Mesenchymal stem cell (in vitro differentiated cells and primary cell): ENCODE measurements around the gene HOXB4.

ENCODE experiments used
- DNase-seq: peaks from one replicate; pipeline ENCODE4 v3.0.0-alpha.2; 2013
- H2AFZ ChIP-seq: one replicate; pipeline ENCODE4 v1.6.1; 2013; ENCODE audit warnings: low read depth, mild to moderate bottlenecking, control low read depth, inconsistent platforms, low read length, moderate library complexity
- H2AK5ac ChIP-seq: 2 replicates; pipeline ENCODE4 v1.6.1; 2013; ENCODE audit warnings: low read length, moderate library complexity, mild to moderate bottlenecking, inconsistent platforms; ENCODE audit not compliant: severe bottlenecking
- H2BK120ac ChIP-seq: one replicate; pipeline ENCODE4 v1.6.1; 2013; ENCODE audit warnings: low read depth, mild to moderate bottlenecking, inconsistent platforms, low read length, moderate library complexity
- H2BK12ac ChIP-seq, 2 experiments: one replicate each; pipeline ENCODE4 v1.6.1; 2013; ENCODE audit warnings: inconsistent platforms in 2 of 2, low read length in 2 of 2, mild to moderate bottlenecking in 2 of 2, moderate library complexity in 2 of 2, control low read depth in 1 of 2
- H2BK15ac ChIP-seq: one replicate; pipeline ENCODE4 v1.6.1; 2013; ENCODE audit warnings: mild to moderate bottlenecking, low read depth, inconsistent platforms; ENCODE audit not compliant: poor library complexity, severe bottlenecking
- H2BK5ac ChIP-seq: 2 replicates; pipeline ENCODE4 v1.6.1; 2013; ENCODE audit warnings: low read depth, mild to moderate bottlenecking, low read length, control low read depth, inconsistent platforms; ENCODE audit not compliant: poor library complexity, severe bottlenecking
- H3K14ac ChIP-seq, 2 experiments: one replicate each; pipeline ENCODE4 v1.6.1; 2013; ENCODE audit warnings: inconsistent platforms in 2 of 2, low read length in 2 of 2, control low read depth in 1 of 2, mild to moderate bottlenecking in 1 of 2, moderate library complexity in 1 of 2
- H3K18ac ChIP-seq, 2 experiments: one replicate each; pipeline ENCODE4 v1.6.1; 2013; ENCODE audit warnings: inconsistent platforms in 2 of 2, low read length in 2 of 2, control low read depth in 1 of 2, low read depth in 1 of 2, mild to moderate bottlenecking in 1 of 2
- H3K23ac ChIP-seq, 2 experiments: one replicate each; pipeline ENCODE4 v1.6.1; 2013; ENCODE audit warnings: inconsistent platforms in 2 of 2, low read length in 2 of 2, mild to moderate bottlenecking in 2 of 2, moderate library complexity in 2 of 2, control low read depth in 1 of 2
- H3K27ac ChIP-seq: 2 replicates; pipeline ENCODE4 v1.5.1; 2013; ENCODE audit warnings: mild to moderate bottlenecking, moderate library complexity, low read length, control low read depth, inconsistent platforms; ENCODE audit not compliant: poor library complexity, severe bottlenecking
- H3K27me3 ChIP-seq, 2 experiments: 2 replicates each; pipeline versions ENCODE4 v1.6.1 to v1.7.0; 2013; ENCODE audit warnings: low read length in 2 of 2, mild to moderate bottlenecking in 2 of 2, moderate library complexity in 2 of 2, control low read depth in 1 of 2, inconsistent platforms in 1 of 2; ENCODE audit not compliant: control insufficient read depth in 1 of 2, insufficient read depth in 1 of 2
- H3K36me3 ChIP-seq, 2 experiments: 2 replicates each; pipeline versions ENCODE4 v1.6.1 to v1.7.0; 2013; ENCODE audit warnings: low read length in 2 of 2, control low read depth in 1 of 2, inconsistent platforms in 1 of 2, low read depth in 1 of 2, mild to moderate bottlenecking in 1 of 2; ENCODE audit not compliant: insufficient read depth in 2 of 2, control insufficient read depth in 1 of 2
- H3K4ac ChIP-seq, 2 experiments: one replicate each; pipeline ENCODE4 v1.6.1; 2013; ENCODE audit warnings: inconsistent platforms in 2 of 2, low read length in 2 of 2, mild to moderate bottlenecking in 2 of 2, moderate library complexity in 2 of 2, control low read depth in 1 of 2, low read depth in 1 of 2
- H3K4me1 ChIP-seq: 2 replicates; pipeline ENCODE4 v1.6.1; 2013; ENCODE audit warnings: low read depth, low read length, control low read depth; ENCODE audit not compliant: control insufficient read depth, insufficient read depth
- H3K4me2 ChIP-seq: 2 replicates; pipeline ENCODE4 v1.6.1; 2013; ENCODE audit warnings: low read length, mild to moderate bottlenecking, inconsistent platforms; ENCODE audit not compliant: poor library complexity, severe bottlenecking
- H3K4me3 ChIP-seq, 2 experiments: 2 replicates each; pipeline versions ENCODE4 v1.5.1 to v1.7.0; 2013; ENCODE audit warnings: low read length in 2 of 2, mild to moderate bottlenecking in 2 of 2, control low read depth in 1 of 2, low read depth in 1 of 2; ENCODE audit not compliant: insufficient read depth in 1 of 2
- H3K79me1 ChIP-seq: replicated peaks from 2 replicates; pipeline ENCODE4 v1.6.1; 2013; ENCODE audit warnings: mild to moderate bottlenecking, control low read depth, low read length, inconsistent platforms; ENCODE audit not compliant: poor library complexity, severe bottlenecking
- H3K9ac ChIP-seq: 2 replicates; pipeline ENCODE4 v1.7.0; 2013; ENCODE audit warnings: mild to moderate bottlenecking, low read length, moderate library complexity
- H3K9me3 ChIP-seq: 2 replicates; pipeline ENCODE4 v1.7.0; 2013; ENCODE audit warnings: mild to moderate bottlenecking, low read length; ENCODE audit not compliant: control insufficient read depth
- H4K8ac ChIP-seq: one replicate; pipeline ENCODE4 v1.6.1; 2013; ENCODE audit warnings: inconsistent platforms, mild to moderate bottlenecking, low read length, moderate library complexity
- H4K91ac ChIP-seq: one replicate; pipeline ENCODE4 v1.6.1; 2013; ENCODE audit warnings: mild to moderate bottlenecking, low read length, inconsistent platforms
- WGBS: methylation state at CpG from one replicate; pipeline ENCODE4 v1.1.7; 2013; ENCODE audit warnings: mixed read lengths; 5-methylcytosine and 5-hydroxymethylcytosine counted together

HOXB4 gene

DNA sequence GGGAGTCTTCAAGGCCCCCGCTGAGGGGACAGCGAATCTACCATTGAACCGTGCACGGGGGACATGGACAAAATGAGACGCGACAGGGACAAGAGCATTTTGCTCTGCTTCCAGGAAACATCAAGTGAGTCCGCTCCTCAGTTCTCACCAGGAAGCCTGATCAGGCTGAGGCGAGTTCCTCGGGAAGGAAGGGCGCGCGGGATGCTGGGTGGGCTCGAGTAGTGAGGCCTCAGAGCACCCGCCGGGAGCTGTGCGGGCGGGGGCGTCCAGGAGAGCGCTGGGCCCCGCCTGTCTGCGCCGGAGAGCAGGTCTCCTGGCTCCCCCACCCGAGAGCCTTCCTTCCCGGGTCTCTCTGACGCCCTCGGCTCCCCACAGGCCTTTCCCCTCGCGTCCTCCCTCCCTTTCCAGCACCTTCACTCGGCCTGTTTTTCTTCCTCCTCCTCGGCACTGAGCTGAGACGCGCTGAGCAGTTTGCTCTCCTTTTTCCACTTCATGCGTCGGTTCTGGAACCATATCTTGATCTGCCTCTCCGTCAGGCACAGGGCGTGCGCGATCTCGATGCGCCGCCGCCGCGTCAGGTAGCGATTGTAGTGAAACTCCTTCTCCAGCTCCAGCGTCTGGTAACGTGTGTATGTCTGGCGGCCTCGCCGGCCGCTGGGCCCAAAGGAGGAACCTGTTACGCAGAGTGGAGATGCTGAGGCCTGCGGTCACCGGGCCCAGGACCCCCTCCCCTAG lies 18.0 kb upstream of the HOXB4 start:
- peak overlapping the region; percentile 73 for H3K4me2 ChIP-seq
- H4K8ac ChIP-seq = peak overlapping the region; percentile 77
- peak overlapping the region; percentile 35 to 87 for H3K4me3 ChIP-seq
- H3K4ac ChIP-seq = peak overlapping the region; percentile 57 to 84
- H4K91ac ChIP-seq = peak overlapping the region; percentile 52
- H2BK15ac ChIP-seq = peak overlapping the region; percentile 86
- H3K9ac ChIP-seq = peak overlapping the region; percentile 91
- no peak overlapping the region for H2AFZ ChIP-seq
- H3K27ac ChIP-seq = peak overlapping the region; percentile 22
- H3K14ac ChIP-seq = peak overlapping the region in 1 of 2 experiments; percentile 68
- peak overlapping the region; percentile 63 to 95 for H3K18ac ChIP-seq
- H2BK5ac ChIP-seq = no peak overlapping the region
- H3K23ac ChIP-seq = peak overlapping the region in 1 of 2 experiments; percentile 16
- under 1% methylated on average over 51 of the region's 54 CpGs for WGBS
- peak overlapping the region; percentile 20 for H2AK5ac ChIP-seq
- no peaks in the 10 kb centered on the region for H3K9me3 ChIP-seq
- peak overlapping the region; percentile 7 to 62 for H2BK12ac ChIP-seq
- no peak for DNase-seq
- H2BK120ac ChIP-seq = peak overlapping the region; percentile 42
- no peaks in the 10 kb centered on the region for H3K27me3 ChIP-seq
- H3K79me1 ChIP-seq = peaks cover 3% of the 10 kb centered on the region
- H3K36me3 ChIP-seq = peaks cover 26 to 30% of the 10 kb centered on the region in 2 experiments
- peaks cover 52% of the 10 kb centered on the region for H3K4me1 ChIP-seq

DNA sequence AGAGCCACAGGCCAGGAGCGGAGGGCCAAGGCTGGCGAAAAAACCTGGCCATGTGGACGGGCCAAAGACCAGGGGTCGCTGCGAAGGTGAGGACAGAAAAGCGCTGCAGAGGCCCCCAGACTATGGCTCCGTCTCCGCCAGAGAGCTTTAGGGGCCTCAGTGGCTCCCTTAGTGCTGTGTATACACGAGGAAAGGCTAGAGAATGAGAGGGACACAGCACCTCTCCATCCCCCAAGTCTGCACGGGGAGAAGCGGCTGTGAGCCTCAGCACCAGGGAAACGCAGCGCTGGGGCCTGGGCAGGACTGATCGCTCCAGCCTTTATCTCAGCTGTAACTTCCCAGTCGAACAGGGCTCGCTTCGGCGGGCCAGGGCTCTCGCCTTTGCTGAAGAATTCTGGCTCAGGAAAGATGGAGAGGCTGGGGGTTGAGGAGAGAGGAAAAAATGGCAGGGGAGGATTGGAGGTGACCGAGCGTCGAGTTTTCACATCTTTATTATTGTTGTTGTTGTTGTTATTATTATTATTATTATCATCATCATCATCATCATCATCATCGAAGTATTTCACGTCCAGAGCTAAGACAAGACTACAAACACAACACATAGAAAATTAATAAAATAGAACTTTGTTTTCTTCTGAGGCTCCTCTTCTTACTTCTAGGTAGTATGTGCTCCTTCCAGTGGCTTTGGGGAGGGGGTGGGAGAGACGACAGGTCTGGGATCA lies 17.3 kb upstream of the HOXB4 start:
- no peaks in the 10 kb centered on the region for H3K27me3 ChIP-seq
- peak overlapping the region in 1 of 2 experiments; percentile 73 for H3K14ac ChIP-seq
- H2BK15ac ChIP-seq = no peak overlapping the region
- no peak overlapping the region for H2AFZ ChIP-seq
- no peak overlapping the region for H3K9ac ChIP-seq
- peak overlapping the region; percentile 84 for H2AK5ac ChIP-seq
- peaks cover 53% of the 10 kb centered on the region for H3K4me1 ChIP-seq
- no peaks in the 10 kb centered on the region for H3K9me3 ChIP-seq
- H3K79me1 ChIP-seq = peaks cover 4% of the 10 kb centered on the region
- H3K4me3 ChIP-seq = no peak overlapping the region
- H2BK12ac ChIP-seq = peak overlapping the region in 1 of 2 experiments; percentile 89
- H2BK120ac ChIP-seq = peak overlapping the region; percentile 95
- H4K8ac ChIP-seq = peak overlapping the region; percentile 77
- H3K36me3 ChIP-seq = peaks cover 31 to 34% of the 10 kb centered on the region in 2 experiments
- peak overlapping the region; percentile 57 to 71 for H3K4ac ChIP-seq
- H3K18ac ChIP-seq = peak overlapping the region; percentile 94 to 97
- peak overlapping the region; percentile 77 for H4K91ac ChIP-seq
- peak overlapping the region; percentile 73 for H3K4me2 ChIP-seq
- peak; percentile 72 for DNase-seq
- H2BK5ac ChIP-seq = no peak overlapping the region
- H3K23ac ChIP-seq = peak overlapping the region in 1 of 2 experiments; percentile 96
- H3K27ac ChIP-seq = peak overlapping the region; percentile 90
- 4% methylated on average over 17 of the region's 25 CpGs for WGBS

DNA sequence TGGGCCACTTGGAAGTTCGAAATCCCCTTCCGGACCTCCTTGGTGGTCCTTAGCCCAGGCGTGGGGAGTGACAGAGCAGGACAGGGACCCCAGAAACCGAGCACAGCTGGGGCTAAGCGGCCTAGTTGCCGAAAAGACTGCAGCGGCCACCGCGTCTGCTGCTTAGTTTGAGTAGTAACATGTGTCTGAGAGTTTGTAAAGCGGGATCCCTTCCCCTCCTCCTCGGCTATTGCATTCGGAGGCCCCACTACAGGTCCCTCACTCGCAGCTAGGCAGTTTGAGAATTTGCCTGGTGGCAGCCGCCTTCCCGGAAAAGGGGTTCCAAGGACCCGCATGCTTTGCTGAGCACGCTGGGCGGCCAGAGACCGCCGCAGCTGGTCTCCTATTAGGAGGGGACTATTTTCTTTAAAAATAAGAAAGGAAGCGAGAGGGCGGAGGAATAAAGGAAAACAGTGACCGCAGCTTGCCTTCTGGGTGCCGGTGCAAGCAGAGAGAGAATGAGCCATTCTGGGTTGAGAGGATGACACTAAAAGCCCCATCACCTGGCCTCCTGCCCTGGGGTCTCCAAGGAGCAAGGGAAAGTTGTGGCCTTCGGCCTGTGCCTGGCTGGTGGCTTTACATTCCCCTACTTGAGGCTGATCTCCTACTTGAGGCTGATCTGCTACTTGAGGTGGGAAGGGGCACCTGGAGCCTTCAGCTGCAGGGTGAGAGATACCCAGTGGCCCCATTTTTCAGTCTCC lies 16.6 kb upstream of the HOXB4 start:
- H2AFZ ChIP-seq = no peak overlapping the region
- H3K9me3 ChIP-seq = no peaks in the 10 kb centered on the region
- peak overlapping the region; percentile 90 for H3K27ac ChIP-seq
- H3K14ac ChIP-seq = peak overlapping the region in 1 of 2 experiments; percentile 73
- peak overlapping the region; percentile 66 for H4K8ac ChIP-seq
- H2AK5ac ChIP-seq = peak overlapping the region; percentile 84
- H2BK5ac ChIP-seq = peak overlapping the region; percentile 39
- H4K91ac ChIP-seq = peak overlapping the region; percentile 77
- peak overlapping the region; percentile 44 for H3K4me2 ChIP-seq
- peak overlapping the region; percentile 98 for H3K9ac ChIP-seq
- H2BK15ac ChIP-seq = no peak overlapping the region
- H2BK12ac ChIP-seq = peak overlapping the region; percentile 15 to 89
- DNase-seq = peak; percentile 81
- peak overlapping the region; percentile 36 to 92 for H3K4ac ChIP-seq
- peaks cover 31 to 34% of the 10 kb centered on the region in 2 experiments for H3K36me3 ChIP-seq
- H3K4me1 ChIP-seq = peaks cover 50% of the 10 kb centered on the region
- peaks cover 4% of the 10 kb centered on the region for H3K79me1 ChIP-seq
- 3% methylated on average over 21 of the region's 25 CpGs for WGBS
- H3K18ac ChIP-seq = peak overlapping the region; percentile 94 to 97
- H3K27me3 ChIP-seq = no peaks in the 10 kb centered on the region
- H3K23ac ChIP-seq = peak overlapping the region; percentile 68 to 96
- peak overlapping the region in 1 of 2 experiments; percentile 35 for H3K4me3 ChIP-seq
- H2BK120ac ChIP-seq = peak overlapping the region; percentile 95
